ENCODE results near the gene CBFA2T3.
"Not testable (repeated sequence)": the region's sequence is repeated elsewhere in the genome, so short reads cannot be mapped to it uniquely, and the experiment has no call there.

The CBFA2T3 gene

DNA sequence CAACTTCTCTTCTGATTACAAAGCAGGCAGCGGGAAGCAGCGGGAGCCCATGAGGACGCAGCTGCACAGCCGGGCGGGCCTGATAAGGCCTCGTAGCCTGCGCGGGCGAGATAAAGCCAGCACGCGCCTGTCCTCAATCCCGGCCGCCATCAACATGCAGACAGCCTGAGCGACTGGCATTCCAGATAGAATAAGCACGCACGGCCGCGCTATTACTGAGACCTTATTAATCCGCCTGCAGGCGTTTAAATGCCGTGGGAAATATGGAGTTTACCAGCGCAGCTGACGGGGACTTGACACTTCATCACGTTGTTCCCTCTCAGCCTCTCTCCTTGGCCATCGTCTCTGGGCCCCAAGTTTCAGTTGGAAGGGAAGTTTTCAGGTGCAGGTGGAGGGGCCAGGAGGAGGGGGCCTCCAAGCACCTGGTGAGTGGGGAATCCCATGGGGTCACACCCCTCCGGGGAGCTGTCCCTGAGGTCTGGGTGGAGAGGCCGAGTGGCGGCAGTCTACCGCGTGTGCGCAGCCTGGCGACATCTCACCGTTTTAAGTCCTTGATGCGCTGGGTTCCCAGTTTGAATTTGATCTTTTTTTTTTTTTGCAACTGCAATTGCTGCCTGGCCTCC lies 27.3 kb upstream of the CBFA2T3 start:
- H3K27me3 ChIP-seq = peaks cover 0 to 62% of the 10 kb centered on the region in 2 donors
- DNase-seq = peak in 1 of 2 donors; percentile 35
- H3K4me3 ChIP-seq = no peak overlapping the region
- TF ChIP-seq, protein P1, sequence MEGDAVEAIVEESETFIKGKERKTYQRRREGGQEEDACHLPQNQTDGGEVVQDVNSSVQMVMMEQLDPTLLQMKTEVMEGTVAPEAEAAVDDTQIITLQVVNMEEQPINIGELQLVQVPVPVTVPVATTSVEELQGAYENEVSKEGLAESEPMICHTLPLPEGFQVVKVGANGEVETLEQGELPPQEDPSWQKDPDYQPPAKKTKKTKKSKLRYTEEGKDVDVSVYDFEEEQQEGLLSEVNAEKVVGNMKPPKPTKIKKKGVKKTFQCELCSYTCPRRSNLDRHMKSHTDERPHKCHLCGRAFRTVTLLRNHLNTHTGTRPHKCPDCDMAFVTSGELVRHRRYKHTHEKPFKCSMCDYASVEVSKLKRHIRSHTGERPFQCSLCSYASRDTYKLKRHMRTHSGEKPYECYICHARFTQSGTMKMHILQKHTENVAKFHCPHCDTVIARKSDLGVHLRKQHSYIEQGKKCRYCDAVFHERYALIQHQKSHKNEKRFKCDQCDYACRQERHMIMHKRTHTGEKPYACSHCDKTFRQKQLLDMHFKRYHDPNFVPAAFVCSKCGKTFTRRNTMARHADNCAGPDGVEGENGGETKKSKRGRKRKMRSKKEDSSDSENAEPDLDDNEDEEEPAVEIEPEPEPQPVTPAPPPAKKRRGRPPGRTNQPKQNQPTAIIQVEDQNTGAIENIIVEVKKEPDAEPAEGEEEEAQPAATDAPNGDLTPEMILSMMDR (IDR thresholded peaks at IDR 0.05) = no peak
- peaks cover 0 to 18% (median 17%) of the 10 kb centered on the region in 3 donors for H3K9me3 ChIP-seq
- H3K4me1 ChIP-seq = no peaks in the 10 kb centered on the region
- no peaks in the 10 kb centered on the region for H3K36me3 ChIP-seq
- intact Hi-C loops (cut with DNase I; ENCODE audit: low total_unique reads) = no loop called here
- no peak overlapping the region for H3K27ac ChIP-seq

DNA sequence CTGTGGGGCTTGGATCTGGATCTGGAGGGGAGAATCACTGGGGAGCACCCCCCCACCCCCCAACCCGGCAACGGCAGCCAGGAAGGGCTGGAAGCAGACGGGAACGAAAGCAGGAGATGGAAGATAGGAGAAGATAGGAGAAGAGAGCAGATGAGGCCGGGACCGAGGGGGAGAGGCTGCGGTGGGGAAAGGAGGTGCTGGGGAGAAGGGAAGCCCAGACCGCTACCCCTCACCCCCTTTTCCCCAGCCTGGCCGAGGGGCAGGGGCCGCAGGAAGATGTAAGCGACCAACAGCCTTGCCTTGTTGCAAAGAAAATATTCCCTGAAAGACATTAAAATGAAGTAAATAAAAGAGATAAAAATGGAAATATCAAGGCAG lies 26.8 kb upstream of the CBFA2T3 start:
- TF ChIP-seq, protein P1 (IDR thresholded peaks at IDR 0.05) = no peak
- intact Hi-C loops (cut with DNase I; ENCODE audit: low total_unique reads) = no loop called here
- Histone ChIP-seq H3K4me3 (no peak overlapping the region), H3K27ac (no peak overlapping the region), H3K27me3 (peaks cover 0 to 63% of the 10 kb centered on the region in 2 donors), H3K4me1 (no peaks in the 10 kb centered on the region), H3K9me3 (peaks cover 0 to 22% (median 22%) of the 10 kb centered on the region in 3 donors), H3K36me3 (no peaks in the 10 kb centered on the region)
- no peak for DNase-seq

DNA sequence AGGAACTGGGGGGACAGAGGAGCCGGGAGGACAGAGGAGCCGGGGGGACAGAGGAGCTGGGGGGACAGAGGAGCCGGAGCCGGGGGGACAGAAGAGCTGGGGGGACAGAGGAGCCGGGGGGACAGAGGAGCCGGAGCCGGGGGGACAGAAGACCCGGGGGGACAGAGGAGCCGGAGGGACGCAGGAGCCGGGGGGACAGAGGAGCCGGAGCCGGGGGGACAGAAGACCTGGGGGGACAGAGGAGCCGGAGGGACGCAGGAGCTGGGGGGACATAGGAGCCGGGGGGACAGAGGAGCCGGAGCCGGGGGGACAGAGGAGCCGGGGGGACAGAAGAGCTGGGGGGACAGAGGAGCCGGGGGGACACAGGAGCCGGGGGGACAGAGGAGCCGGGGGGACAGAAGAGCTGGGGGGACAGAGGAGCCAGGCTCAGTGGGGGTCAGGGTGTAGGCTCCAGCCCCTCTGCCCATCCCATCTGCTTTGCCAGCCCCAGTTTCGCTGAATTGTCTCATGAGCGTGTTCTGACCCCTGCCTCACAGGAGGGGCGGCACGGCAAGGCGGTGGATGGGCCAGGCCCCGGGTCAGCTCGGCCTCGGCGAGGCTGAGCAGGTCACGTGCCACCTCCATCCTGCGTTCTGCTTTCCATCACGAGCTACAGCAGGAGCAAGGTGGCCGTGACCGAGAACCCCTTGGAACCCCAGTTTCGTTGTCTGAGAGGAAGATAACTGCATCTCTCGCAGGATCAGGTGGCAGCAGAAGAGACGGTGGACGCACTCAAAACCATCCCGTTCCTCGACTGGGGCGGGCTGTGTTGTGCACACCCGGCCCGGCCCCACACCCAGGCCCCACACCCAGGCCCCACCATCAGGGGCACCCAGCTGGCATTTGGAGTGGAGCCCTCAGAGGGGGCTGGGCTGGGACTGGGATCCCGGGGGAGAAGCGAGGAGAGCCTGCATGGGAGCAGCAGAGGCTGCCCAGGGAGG lies 26.1 kb upstream of the CBFA2T3 start:
- DNase-seq = no peak

DNA sequence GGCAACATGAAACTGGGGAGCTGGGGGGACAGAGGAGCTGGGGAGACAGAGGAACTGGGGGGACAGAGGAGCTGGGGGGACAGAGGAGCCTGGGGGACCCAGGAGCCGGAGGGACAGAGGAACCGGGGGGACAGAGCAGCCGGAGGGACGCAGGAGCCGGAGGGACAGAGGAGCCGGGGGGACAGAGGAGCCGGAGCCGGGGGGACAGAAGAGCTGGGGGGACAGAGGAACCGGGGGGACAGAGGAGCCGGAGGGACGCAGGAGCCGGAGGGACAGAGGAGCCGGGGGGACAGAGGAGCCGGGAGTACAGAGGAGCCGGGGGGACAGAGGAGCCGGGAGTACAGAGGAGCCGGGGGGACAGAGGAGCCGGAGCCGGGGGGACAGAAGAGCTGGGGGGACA lies 25.1 kb upstream of the CBFA2T3 start:
- intact Hi-C loops (cut with DNase I; ENCODE audit: low total_unique reads); H3K4me3 ChIP-seq; H3K4me1 ChIP-seq; DNase-seq; H3K27ac ChIP-seq; H3K36me3 ChIP-seq: not testable (repeated sequence)
- Histone ChIP-seq H3K27me3 (peaks cover 0 to 59% of the 10 kb centered on the region in 2 donors), H3K9me3 (peaks cover 0 to 39% (median 39%) of the 10 kb centered on the region in 3 donors)

More for the DNA sequence above, 26.1 kb upstream of the CBFA2T3 start:
- Histone ChIP-seq H3K4me1 (no peaks in the 10 kb centered on the region), H3K9me3 (peaks cover 0 to 28% (median 28%) of the 10 kb centered on the region in 3 donors), H3K36me3 (no peaks in the 10 kb centered on the region), H3K27ac (no peak overlapping the region), H3K27me3 (peaks cover 0 to 66% of the 10 kb centered on the region in 2 donors), H3K4me3 (no peak overlapping the region)
- TF ChIP-seq, protein P1 (IDR thresholded peaks at IDR 0.05) = no peak
- intact Hi-C loops (cut with DNase I; ENCODE audit: low total_unique reads) = no loop called here

DNA sequence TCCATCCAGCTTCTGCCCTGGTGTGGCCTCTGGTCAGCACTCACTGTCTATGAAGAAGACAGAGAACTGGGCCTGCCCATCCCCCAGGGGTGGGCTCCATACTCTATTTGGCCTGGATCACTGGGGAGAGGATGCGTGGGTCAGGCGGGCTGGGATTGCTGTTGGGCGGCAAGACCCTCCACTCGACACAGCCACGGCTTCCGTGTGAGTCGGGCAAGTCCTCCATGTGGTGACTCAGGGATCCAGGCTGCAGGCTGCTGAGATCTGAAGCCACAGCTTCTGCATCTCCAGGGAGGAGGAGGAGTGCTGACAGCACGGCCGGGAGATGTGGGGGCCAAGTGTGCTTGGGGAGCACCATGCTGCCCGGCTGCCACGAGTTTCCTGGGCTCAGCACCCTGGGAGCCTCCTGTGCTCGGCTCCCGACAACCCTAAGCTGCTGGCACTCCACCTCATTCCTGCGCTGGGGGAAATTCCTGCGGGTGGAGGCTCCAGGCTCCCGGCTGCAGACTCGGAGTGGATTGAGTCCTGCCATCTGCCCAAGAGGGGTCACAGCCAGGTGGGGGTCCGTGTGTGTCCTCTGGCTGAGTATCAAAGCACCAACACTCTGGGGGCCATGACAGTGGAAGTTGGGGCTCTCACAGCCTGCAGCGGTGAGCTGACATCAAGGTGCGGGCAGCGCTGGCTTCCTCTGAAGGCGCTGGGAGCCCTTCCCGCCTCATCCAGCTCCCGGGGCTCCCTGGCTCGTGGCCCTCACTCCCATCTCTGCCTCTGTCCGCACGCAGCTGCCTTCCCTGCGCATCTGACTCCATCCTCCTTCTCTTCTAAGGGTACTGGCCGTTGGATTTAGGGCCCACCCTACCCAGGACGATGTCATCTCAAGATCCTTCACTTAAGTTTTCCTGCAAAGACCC lies 24.4 kb upstream of the CBFA2T3 start:
- Histone ChIP-seq H3K36me3 (no peaks in the 10 kb centered on the region), H3K4me1 (no peaks in the 10 kb centered on the region), H3K27ac (no peak overlapping the region), H3K9me3 (peaks cover 0 to 43% (median 42%) of the 10 kb centered on the region in 3 donors), H3K27me3 (peaks cover 0 to 58% of the 10 kb centered on the region in 2 donors), H3K4me3 (no peak overlapping the region)
- DNase-seq = no peak
- intact Hi-C loops (cut with DNase I; ENCODE audit: low total_unique reads) = no loop called here
- TF ChIP-seq, protein P1 (IDR thresholded peaks at IDR 0.05) = no peak
